PC-9 (cell line): Measurements from ENCODE around the gene FCHO1.

Experiments used
- CTCF ChIP-seq: fragments of 200-600 bp; sonication (generic); conservative IDR thresholded peaks from 2 replicates; pipeline ENCODE4 v1.6.1; 2017; ENCODE audit warnings: mixed run types, antibody characterized with exemption, mild to moderate bottlenecking, moderate library complexity
- EZH2 ChIP-seq: fragments of 200-600 bp; sonication (generic); IDR thresholded peaks from 2 replicates; pipeline ENCODE4 v1.8.0; 2017; ENCODE audit warnings: antibody characterized with exemption, low read depth

GRCh38 chr19:17720440-17720839, 30.8 kb upstream of the FCHO1 start:
- TF ChIP-seq CTCF (no peak), EZH2 (no peak)
